ENCODE results near the gene PEX16.

DNA sequence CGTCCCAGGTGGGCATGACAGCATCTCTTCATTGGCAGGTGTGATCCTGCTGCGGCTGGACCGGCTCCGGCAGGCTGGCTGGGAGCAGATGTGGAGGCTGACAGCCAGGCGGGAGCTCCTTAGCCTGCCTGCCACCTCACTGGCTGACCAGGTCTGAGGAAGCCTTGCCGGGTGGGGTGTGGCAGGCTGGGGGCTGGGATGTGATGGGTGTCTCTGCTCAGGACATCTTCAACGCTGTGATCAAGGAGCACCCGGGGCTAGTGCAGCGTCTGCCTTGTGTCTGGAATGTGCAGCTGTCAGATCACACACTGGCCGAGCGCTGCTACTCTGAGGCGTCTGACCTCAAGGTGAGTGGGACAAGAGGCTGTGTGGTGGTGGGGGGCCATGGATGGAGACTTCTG, 8.3 kb upstream of the PEX16 start:
- TF ChIP-seq, protein P1, sequence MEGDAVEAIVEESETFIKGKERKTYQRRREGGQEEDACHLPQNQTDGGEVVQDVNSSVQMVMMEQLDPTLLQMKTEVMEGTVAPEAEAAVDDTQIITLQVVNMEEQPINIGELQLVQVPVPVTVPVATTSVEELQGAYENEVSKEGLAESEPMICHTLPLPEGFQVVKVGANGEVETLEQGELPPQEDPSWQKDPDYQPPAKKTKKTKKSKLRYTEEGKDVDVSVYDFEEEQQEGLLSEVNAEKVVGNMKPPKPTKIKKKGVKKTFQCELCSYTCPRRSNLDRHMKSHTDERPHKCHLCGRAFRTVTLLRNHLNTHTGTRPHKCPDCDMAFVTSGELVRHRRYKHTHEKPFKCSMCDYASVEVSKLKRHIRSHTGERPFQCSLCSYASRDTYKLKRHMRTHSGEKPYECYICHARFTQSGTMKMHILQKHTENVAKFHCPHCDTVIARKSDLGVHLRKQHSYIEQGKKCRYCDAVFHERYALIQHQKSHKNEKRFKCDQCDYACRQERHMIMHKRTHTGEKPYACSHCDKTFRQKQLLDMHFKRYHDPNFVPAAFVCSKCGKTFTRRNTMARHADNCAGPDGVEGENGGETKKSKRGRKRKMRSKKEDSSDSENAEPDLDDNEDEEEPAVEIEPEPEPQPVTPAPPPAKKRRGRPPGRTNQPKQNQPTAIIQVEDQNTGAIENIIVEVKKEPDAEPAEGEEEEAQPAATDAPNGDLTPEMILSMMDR (IDR thresholded peaks at IDR 0.05; ENCODE audit: low read depth, low read length) = no peak
- no peak for TF ChIP-seq POLR2A (IDR thresholded peaks at IDR 0.05; ENCODE audit: extremely low read depth, insufficient read length)
